Measurements from ENCODE around the gene OPN3. TPM values are rescaled to one million over a fixed set of nuclear protein-coding genes. Genes with fewer than 3 reads are reported as not detected.

The OPN3 gene
- total RNA-seq, 1 donor from 2014 or later = 9.0 TPM

- no peak for DNase-seq (ENCODE audit: low spot score in 2 of 2)
- H3K4me3 ChIP-seq = no peak overlapping the region
- H3K9me3 ChIP-seq = no peaks in the 10 kb centered on the region
- TF ChIP-seq CTCF (IDR thresholded peaks at IDR 0.05) = no peak
- intact Hi-C loops (cut with DNase I) = no loop called here
- no peak overlapping the region for H3K27ac ChIP-seq
- H3K36me3 ChIP-seq = no peaks in the 10 kb centered on the region
- H3K27me3 ChIP-seq = no peaks in the 10 kb centered on the region
- H3K4me1 ChIP-seq = no peaks in the 10 kb centered on the region
These were observed 88.2 kb downstream of the OPN3 start for GRCh38 chr1:241551759-241552638.

- Histone ChIP-seq H3K27ac (no peak overlapping the region), H3K9me3 (no peaks in the 10 kb centered on the region), H3K4me3 (no peak overlapping the region), H3K4me1 (no peaks in the 10 kb centered on the region), H3K36me3 (no peaks in the 10 kb centered on the region), H3K27me3 (no peaks in the 10 kb centered on the region)
- DNase-seq (ENCODE audit: low spot score in 2 of 2) = no peak
- no peak for TF ChIP-seq CTCF (IDR thresholded peaks at IDR 0.05)
- intact Hi-C loops (cut with DNase I) = no loop called here
These were observed 89.9 kb downstream of the OPN3 start for GRCh38 chr1:241550318-241550717.

- H3K27me3 ChIP-seq = no peaks in the 10 kb centered on the region
- no peak overlapping the region for H3K4me3 ChIP-seq
- H3K4me1 ChIP-seq = no peaks in the 10 kb centered on the region
- no peak for TF ChIP-seq CTCF (IDR thresholded peaks at IDR 0.05)
- no peak for DNase-seq (ENCODE audit: low spot score in 2 of 2)
- no peaks in the 10 kb centered on the region for H3K36me3 ChIP-seq
- no peaks in the 10 kb centered on the region for H3K9me3 ChIP-seq
- intact Hi-C loops (cut with DNase I) = no loop called here
- no peak overlapping the region for H3K27ac ChIP-seq
These were observed 92.2 kb downstream of the OPN3 start for GRCh38 chr1:241548008-241548407.

Other genes with a start within 250 kb of the OPN3 start
- 29.9 TPM for gene FH, start 120.6 kb downstream of the OPN3 start, total RNA-seq
- gene KMO, start 108.0 kb downstream of the OPN3 start, total RNA-seq = not detected
- 1.2 TPM for gene CHML, start within 50 bp of the OPN3 start, total RNA-seq
- not detected for gene WDR64, start 11.9 kb upstream of the OPN3 start, total RNA-seq
- gene EXO1, start 207.8 kb upstream of the OPN3 start, total RNA-seq = not detected

All from ascending aorta (tissue), 2 donors.